Right lobe of liver (tissue), 6 donors: Measurements from ENCODE around the gene INPP5A. TPM values are rescaled to one million over a fixed set of nuclear protein-coding genes. Genes with fewer than 3 reads are reported as not detected.

ENCODE experiments used
- ATAC-seq, 4 donors: fragments of 200-7000 bp; cut with Tn5 transposase; one replicate each; pipeline ENCODE4 v1.9.1; 2020; ENCODE audit warnings: mild to moderate bottlenecking in 4 of 4, moderate library complexity in 4 of 4
- DNase-seq, 3 donors: peaks; one replicate each; pipeline ENCODE4 v3.0.0-alpha.2; 2020
- H3K27ac ChIP-seq, 3 donors: fragments of 200-600 bp; one replicate each; pipeline ENCODE4 v1.8.0; 2022
- H3K27me3 ChIP-seq, 2 donors: fragments of 200-600 bp; one replicate each; pipeline ENCODE4 v1.8.0; 2022
- H3K36me3 ChIP-seq, 4 donors: fragments of 200-600 bp; sonication (generic) in 1 of 4; one replicate each; pipeline versions ENCODE4 v1.5.1 to v1.8.0; 2017 to 2022; ENCODE audit warnings: control low read depth in 1 of 4
- H3K4me1 ChIP-seq, 4 donors: fragments of 200-600 bp; sonication (generic) in 1 of 4; one replicate each; pipeline versions ENCODE4 v1.5.1 to v1.8.0; 2017 to 2022; ENCODE audit warnings: control low read depth in 1 of 4
- H3K4me3 ChIP-seq, 3 donors: fragments of 200-600 bp; one replicate each; pipeline ENCODE4 v1.8.0; 2022
- H3K9me3 ChIP-seq, 4 donors: fragments of 200-600 bp; sonication (generic) in 1 of 4; one replicate each; pipeline versions ENCODE4 v1.5.1 to v1.8.0; 2017 to 2022; ENCODE audit warnings: control low read depth in 1 of 4
- CTCF ChIP-seq, 4 donors: fragments of 200-600 bp in 3 of 4; fragments of 450-650 bp in 1 of 4; IDR thresholded peaks; one replicate each; pipeline versions ENCODE4 v1.5.1 to v1.8.0; 2016 to 2022; ENCODE audit warnings: antibody characterized with exemption in 4 of 4, mild to moderate bottlenecking in 2 of 4
- POLR2A ChIP-seq: fragments of 450-650 bp; IDR thresholded peaks from one replicate; pipeline ENCODE4 v1.6.1; 2017; ENCODE audit warnings: antibody characterized with exemption, mild to moderate bottlenecking
- WGBS: methylation state at CpG from one replicate; pipeline ENCODE4 v1.1.6; 2018; ENCODE audit warnings: low coverage, low lambda C conversion rate; ENCODE audit not compliant: insufficient coverage; ENCODE audit errors: missing lambda C conversion rate; 5-methylcytosine and 5-hydroxymethylcytosine counted together
- intact Hi-C, 2 donors: fragments of 100-400 bp; cut with DNase I; formaldehyde crosslinking; loops; one replicate each; pipeline versions ENCODE4 v1.11.2 to v1.14.1; 2022
- total RNA-seq, 6 experiments: library from RNA; depleted of rRNA in 2 of 6; stranded (reverse); fragments of >200 nt in 2 of 6; fragmentation: NEBNext Ultra II Directional in 3 of 6; extraction: Animal tissue kit (Norgen Biotek cat#: 25700) in 3 of 6; gene quantifications; one replicate each; pipeline versions ENCODE4 v1.1.0 to v1.2.4, GENCODE V29; 2016 to 2023
- donor health status: DM: no; HTN: yes; CAD: no.
- donor health status: DM: no; HTN: no; CAD: no.
- donor health status: DM: no; HTN: no; CAD: no.
- donor health status: DM: no; HTN: yes; CAD: no.
- donor health status: DM: no; HTN: yes; CAD: no.

INPP5A gene
- total RNA-seq, 6 experiments from 2014 or later, result 12.5 to 24.6 (median 16.9) TPM

GRCh38 chr10:132785723-132786475 lies 248.3 kb downstream of the INPP5A start, which contains the start of gene NKX6-2:
TSS of gene NKX6-2 (minus strand) at chr10:132786147. CDS start at chr10:132785948, 199 bp downstream.
- WGBS, result 4% methylated on average over 9 of the region's 119 CpGs

DNA sequence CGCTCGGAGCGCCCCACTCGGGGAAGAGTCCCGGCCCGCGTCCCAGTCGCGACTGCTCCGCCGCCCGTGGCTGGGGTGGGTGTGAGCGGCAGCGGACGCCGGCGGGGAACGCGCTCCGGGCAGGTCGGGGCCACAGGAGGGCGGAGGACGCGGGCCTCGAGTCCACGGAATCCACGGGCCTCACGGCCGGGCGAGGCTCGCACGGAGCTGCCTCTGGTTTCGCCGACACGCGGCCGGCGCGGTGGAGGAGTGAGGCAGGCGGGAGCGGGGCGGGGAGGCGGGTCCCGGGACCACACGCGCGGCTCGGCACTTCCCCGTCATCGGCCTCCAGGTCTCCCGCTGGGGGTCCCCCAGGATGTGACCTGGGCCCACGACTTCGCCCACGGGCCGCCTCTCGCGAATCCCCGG lies 248.9 kb downstream of the INPP5A start:
- H3K9me3 ChIP-seq, result no peaks in the 10 kb centered on the region
- peaks cover 0 to 21% of the 10 kb centered on the region in 2 donors for H3K27me3 ChIP-seq
- DNase-seq (no peak), ATAC-seq (no peak)
- no peak overlapping the region for H3K27ac ChIP-seq
- intact Hi-C loops, result loop anchor here in 1 of 2 donors (10.0 kb wide), 1 partner anchor 122 kb away; no protein-coding TSS in a partner anchor
- peaks cover 0 to 5% (median 1%) of the 10 kb centered on the region in 4 donors for H3K36me3 ChIP-seq
- WGBS, result 2% methylated on average over 16 of the region's 58 CpGs
- no peak for TF ChIP-seq POLR2A
- no peak for TF ChIP-seq CTCF (IDR thresholded peaks at IDR 0.05)
- peaks cover 0 to 16% (median 0%) of the 10 kb centered on the region in 4 donors for H3K4me1 ChIP-seq
- no peak overlapping the region for H3K4me3 ChIP-seq

More at GRCh38 chr10:132785723-132786475, 248.3 kb downstream of the INPP5A start, which contains the start of gene NKX6-2:
- Histone ChIP-seq H3K4me1 (peaks cover 0 to 16% (median 0%) of the 10 kb centered on the region in 4 donors), H3K4me3 (no peak within 1 kb of the TSS), H3K36me3 (peaks cover 0 to 5% (median 1%) of the 10 kb centered on the region in 4 donors), H3K27ac (no peak within 1 kb of the TSS), H3K27me3 (peaks cover 0 to 21% of the 10 kb centered on the region in 2 donors), H3K9me3 (no peaks in the 10 kb centered on the region)
- DNase-seq (no peak), ATAC-seq (no peak)
- intact Hi-C loops, result loop anchor here in 1 of 2 donors (10.0 kb wide), 1 partner anchor 121 kb away; no protein-coding TSS in a partner anchor
- TF ChIP-seq CTCF (IDR thresholded peaks at IDR 0.05) (no peak), POLR2A (no peak)

GRCh38 chr10:132786884-132787494 lies 249.4 kb downstream of the INPP5A start:
- 0% methylated on average over 4 of the region's 80 CpGs for WGBS

More at GRCh38 chr10:132786884-132787494, 249.4 kb downstream of the INPP5A start:
- ATAC-seq (no peak), DNase-seq (no peak)
- no peak overlapping the region for H3K27ac ChIP-seq
- no peak overlapping the region for H3K4me3 ChIP-seq
- intact Hi-C loops, result loop anchor here in 1 of 2 donors (10.0 kb wide), 1 partner anchor 122 kb away; no protein-coding TSS in a partner anchor
- H3K27me3 ChIP-seq, result peaks cover 0 to 21% of the 10 kb centered on the region in 2 donors
- TF ChIP-seq POLR2A (no peak), CTCF (IDR thresholded peaks at IDR 0.05) (no peak)
- peaks cover 0 to 16% (median 0%) of the 10 kb centered on the region in 4 donors for H3K4me1 ChIP-seq
- peaks cover 0 to 3% (median 1%) of the 10 kb centered on the region in 4 donors for H3K36me3 ChIP-seq
- H3K9me3 ChIP-seq, result no peaks in the 10 kb centered on the region
